ENCODE data around the gene C17orf75. TPM values are rescaled to one million over a fixed set of nuclear protein-coding genes. Genes with fewer than 3 reads are reported as not detected.

C17orf75 gene
- total RNA-seq, 1 donor from 2014 or later: 57.4 TPM

DNA sequence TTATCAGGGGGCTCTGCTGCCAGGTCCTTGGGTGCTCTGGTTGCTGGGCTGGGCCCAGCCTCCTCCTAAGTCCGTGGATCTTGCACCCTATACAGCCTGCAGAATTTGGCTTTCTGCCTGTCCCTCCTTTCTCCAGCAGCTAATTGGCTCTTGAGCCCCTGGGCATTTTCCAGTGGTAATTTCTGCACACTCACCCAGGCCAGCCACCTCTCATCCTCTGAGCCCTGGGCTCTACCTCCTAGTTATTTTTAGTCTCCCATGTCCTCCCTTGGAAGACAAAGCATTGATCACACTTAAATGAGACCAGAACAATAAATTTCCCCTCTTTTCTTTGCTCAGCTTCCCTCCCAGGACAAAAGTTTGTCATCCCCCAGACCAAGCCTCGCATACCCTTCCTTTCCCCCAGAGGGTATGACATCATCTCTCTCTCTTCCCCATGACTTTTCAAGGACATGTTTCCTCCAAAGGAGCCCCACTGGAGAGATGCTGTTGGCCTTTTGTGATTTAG lies 38.1 kb downstream of the C17orf75 start:
- no peaks in the 10 kb centered on the region for H3K36me3 ChIP-seq
- peak overlapping the region; percentile 79 for H3K4me2 ChIP-seq
- peaks cover 34% of the 10 kb centered on the region for H3F3A ChIP-seq (ENCODE audit: low read depth)
- peaks cover 51% of the 10 kb centered on the region for H3K4me1 ChIP-seq
- DNase-seq (ENCODE audit: low spot score): peak; percentile 30
- Mint-ChIP-seq H3K9me3 (no peaks in the 10 kb centered on the region), H3K4me3 (no peak overlapping the region), H3K36me3 (no peaks in the 10 kb centered on the region), H3K4me1 (peaks cover 43% of the 10 kb centered on the region), H3K27me3 (ENCODE audit: insufficient read depth, low read depth) (no peaks in the 10 kb centered on the region), H3K27ac (peak overlapping the region; percentile 68)
- peak overlapping the region; percentile 92 for H3K27ac ChIP-seq
- peak overlapping the region; percentile 32 for H3K4me3 ChIP-seq
- H4K20me1 ChIP-seq (ENCODE audit: low read depth): peaks cover 11% of the 10 kb centered on the region
- H3K9me3 ChIP-seq (ENCODE audit: low read depth): no peaks in the 10 kb centered on the region
- H3K79me2 ChIP-seq (ENCODE audit: low read depth): no peaks in the 10 kb centered on the region
- no peaks in the 10 kb centered on the region for H3K27me3 ChIP-seq
- no peak overlapping the region for H2AFZ ChIP-seq (replicated peaks)
- no peak overlapping the region for H3K9ac ChIP-seq
- TF ChIP-seq EZH2 (IDR thresholded peaks at IDR 0.05): no peak

DNA sequence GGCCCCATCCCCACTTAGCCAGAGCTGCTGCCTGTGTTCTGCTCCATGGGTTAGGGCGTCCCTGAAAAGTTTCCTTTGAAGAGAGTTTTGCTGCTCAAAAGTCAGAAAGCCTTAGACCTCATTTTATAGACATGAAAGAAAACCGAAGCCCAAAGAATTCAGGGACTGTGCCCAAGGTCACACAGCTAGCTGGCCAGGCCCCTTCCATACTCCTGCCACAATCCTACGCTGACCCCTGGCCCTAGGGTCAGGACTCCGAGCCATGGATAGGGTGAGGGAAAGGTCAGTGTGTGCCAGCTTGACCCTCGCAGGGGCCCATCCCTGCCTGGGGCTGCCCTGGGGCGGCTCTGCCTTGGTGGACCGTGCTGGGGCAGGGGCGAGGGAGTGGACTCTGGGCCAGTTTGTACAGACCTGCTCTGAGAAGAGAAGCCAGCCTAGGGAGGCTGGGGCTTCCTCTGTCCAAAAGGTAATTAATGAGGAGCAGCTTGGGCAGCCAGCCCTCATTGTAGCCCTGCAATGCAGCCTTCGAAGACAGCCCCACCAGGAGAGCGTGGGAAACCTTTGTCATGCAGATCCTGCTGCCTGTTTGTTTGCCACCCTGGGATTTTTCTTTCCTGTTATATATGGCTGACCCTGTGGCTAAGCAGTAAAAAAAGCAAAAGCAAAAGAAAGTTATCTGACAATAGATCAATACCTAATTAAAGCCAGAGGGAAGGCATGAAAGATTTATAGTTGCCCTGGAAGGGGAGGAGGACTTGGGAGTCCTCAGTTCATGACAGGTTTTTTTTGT lies 38.9 kb downstream of the C17orf75 start:
- peak overlapping the region; percentile 57 for H3K4me3 Mint-ChIP-seq
- peak; percentile 88 for DNase-seq (ENCODE audit: low spot score)

GRCh38 chr17:32302037-32302436 lies 39.9 kb downstream of the C17orf75 start:
- peaks cover 51% of the 10 kb centered on the region for H3K4me1 ChIP-seq
- peaks cover 11% of the 10 kb centered on the region for H4K20me1 ChIP-seq (ENCODE audit: low read depth)
- peaks cover 49% of the 10 kb centered on the region for H3K4me1 Mint-ChIP-seq
- H3K27me3 ChIP-seq: no peaks in the 10 kb centered on the region
- H3K79me2 ChIP-seq (ENCODE audit: low read depth): no peaks in the 10 kb centered on the region
- H3K4me3 ChIP-seq: no peak overlapping the region
- no peak overlapping the region for H3K27ac Mint-ChIP-seq
- no peak overlapping the region for H3K4me3 Mint-ChIP-seq
- H3K9ac ChIP-seq: no peak overlapping the region
- no peaks in the 10 kb centered on the region for H3K36me3 Mint-ChIP-seq
- H2AFZ ChIP-seq (replicated peaks): no peak overlapping the region
- H3F3A ChIP-seq (ENCODE audit: low read depth): peaks cover 34% of the 10 kb centered on the region
- H3K36me3 ChIP-seq: no peaks in the 10 kb centered on the region
- DNase-seq (ENCODE audit: low spot score): no peak
- no peaks in the 10 kb centered on the region for H3K27me3 Mint-ChIP-seq (ENCODE audit: insufficient read depth, low read depth)
- no peaks in the 10 kb centered on the region for H3K9me3 ChIP-seq (ENCODE audit: low read depth)
- TF ChIP-seq EZH2 (IDR thresholded peaks at IDR 0.05) (no peak), EZH2phosphoT487 (IDR thresholded peaks at IDR 0.05) (no peak)
- TF ChIP-seq, protein P1, sequence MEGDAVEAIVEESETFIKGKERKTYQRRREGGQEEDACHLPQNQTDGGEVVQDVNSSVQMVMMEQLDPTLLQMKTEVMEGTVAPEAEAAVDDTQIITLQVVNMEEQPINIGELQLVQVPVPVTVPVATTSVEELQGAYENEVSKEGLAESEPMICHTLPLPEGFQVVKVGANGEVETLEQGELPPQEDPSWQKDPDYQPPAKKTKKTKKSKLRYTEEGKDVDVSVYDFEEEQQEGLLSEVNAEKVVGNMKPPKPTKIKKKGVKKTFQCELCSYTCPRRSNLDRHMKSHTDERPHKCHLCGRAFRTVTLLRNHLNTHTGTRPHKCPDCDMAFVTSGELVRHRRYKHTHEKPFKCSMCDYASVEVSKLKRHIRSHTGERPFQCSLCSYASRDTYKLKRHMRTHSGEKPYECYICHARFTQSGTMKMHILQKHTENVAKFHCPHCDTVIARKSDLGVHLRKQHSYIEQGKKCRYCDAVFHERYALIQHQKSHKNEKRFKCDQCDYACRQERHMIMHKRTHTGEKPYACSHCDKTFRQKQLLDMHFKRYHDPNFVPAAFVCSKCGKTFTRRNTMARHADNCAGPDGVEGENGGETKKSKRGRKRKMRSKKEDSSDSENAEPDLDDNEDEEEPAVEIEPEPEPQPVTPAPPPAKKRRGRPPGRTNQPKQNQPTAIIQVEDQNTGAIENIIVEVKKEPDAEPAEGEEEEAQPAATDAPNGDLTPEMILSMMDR (IDR thresholded peaks at IDR 0.05): no peak
- no peak overlapping the region for H3K4me2 ChIP-seq
- H3K27ac ChIP-seq: no peak overlapping the region
- no peaks in the 10 kb centered on the region for H3K9me3 Mint-ChIP-seq

More for the DNA sequence above, 38.9 kb downstream of the C17orf75 start:
- no peak for TF ChIP-seq EZH2phosphoT487 (IDR thresholded peaks at IDR 0.05)
- Histone ChIP-seq H3K27ac (peak overlapping the region; percentile 92), H3K9me3 (ENCODE audit: low read depth) (no peaks in the 10 kb centered on the region), H3K4me3 (peak overlapping the region; percentile 32), H3K79me2 (ENCODE audit: low read depth) (no peaks in the 10 kb centered on the region), H2AFZ (replicated peaks) (no peak overlapping the region), H3K27me3 (no peaks in the 10 kb centered on the region), H3K9ac (no peak overlapping the region), H3K4me1 (peaks cover 58% of the 10 kb centered on the region), H4K20me1 (ENCODE audit: low read depth) (peaks cover 11% of the 10 kb centered on the region), H3K4me2 (peak overlapping the region; percentile 79), H3F3A (ENCODE audit: low read depth) (peaks cover 34% of the 10 kb centered on the region), H3K36me3 (no peaks in the 10 kb centered on the region)
- Mint-ChIP-seq H3K27me3 (ENCODE audit: insufficient read depth, low read depth) (no peaks in the 10 kb centered on the region), H3K9me3 (no peaks in the 10 kb centered on the region), H3K27ac (peak overlapping the region; percentile 85), H3K4me1 (peaks cover 49% of the 10 kb centered on the region), H3K36me3 (no peaks in the 10 kb centered on the region)

DNA sequence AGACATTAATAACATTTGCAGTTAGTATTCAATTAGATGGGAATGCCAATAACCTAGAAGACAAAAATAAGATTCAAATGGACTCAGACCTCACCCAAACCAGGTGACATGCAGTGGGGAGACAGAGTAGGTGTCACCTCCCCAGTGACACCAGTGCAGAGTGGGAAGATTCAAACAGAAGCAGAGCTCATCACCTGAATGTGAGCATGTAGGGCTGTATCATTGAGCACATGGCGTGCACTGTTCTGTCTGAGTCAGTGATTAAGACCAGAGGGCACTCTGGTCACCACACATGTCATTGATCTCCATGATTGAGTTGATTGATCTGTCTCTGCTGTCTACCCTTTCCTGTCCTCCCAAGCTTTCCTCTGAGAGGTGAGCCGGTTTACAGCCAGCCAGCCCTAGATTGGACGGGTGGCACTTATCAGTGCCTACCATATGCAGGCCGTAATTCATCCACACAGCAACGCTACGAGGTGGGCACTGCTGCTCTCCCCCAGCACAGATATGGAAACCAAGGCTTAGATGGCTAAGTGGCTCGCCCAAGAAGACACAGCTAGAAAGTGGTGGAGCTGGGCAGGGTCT lies 42.3 kb downstream of the C17orf75 start:
- Histone ChIP-seq H3K36me3 (no peaks in the 10 kb centered on the region), H3K27me3 (no peaks in the 10 kb centered on the region), H3K9ac (no peak overlapping the region), H3K4me2 (no peak overlapping the region), H2AFZ (replicated peaks) (no peak overlapping the region), H3K27ac (no peak overlapping the region), H4K20me1 (ENCODE audit: low read depth) (peaks cover 11% of the 10 kb centered on the region), H3F3A (ENCODE audit: low read depth) (peaks cover 27% of the 10 kb centered on the region), H3K4me1 (peaks cover 42% of the 10 kb centered on the region), H3K79me2 (ENCODE audit: low read depth) (no peaks in the 10 kb centered on the region), H3K9me3 (ENCODE audit: low read depth) (no peaks in the 10 kb centered on the region), H3K4me3 (no peak overlapping the region)
- Mint-ChIP-seq H3K27me3 (ENCODE audit: insufficient read depth, low read depth) (peaks cover 3% of the 10 kb centered on the region), H3K27ac (no peak overlapping the region), H3K4me3 (no peak overlapping the region), H3K9me3 (no peaks in the 10 kb centered on the region), H3K36me3 (no peaks in the 10 kb centered on the region), H3K4me1 (peaks cover 36% of the 10 kb centered on the region)
- no peak for DNase-seq (ENCODE audit: low spot score)
- TF ChIP-seq, protein P1 (IDR thresholded peaks at IDR 0.05): no peak
- TF ChIP-seq EZH2phosphoT487 (IDR thresholded peaks at IDR 0.05): no peak
- no peak for TF ChIP-seq EZH2 (IDR thresholded peaks at IDR 0.05)

Measured in neural progenitor cell (in vitro differentiated cells).